Brain microvascular endothelial cell (primary cell): ENCODE results near the gene PLPPR1.

Experiments used
- DNase-seq: peaks from one replicate; pipeline ENCODE4 v3.0.0-alpha.2; 2020
- H3K27ac ChIP-seq: fragments of 250-450 bp; sonication (Bioruptor Pico); 2 replicates; pipeline ENCODE4 v1.5.1; 2020; ENCODE audit warnings: mild to moderate bottlenecking, moderate library complexity
- H3K27me3 ChIP-seq: fragments of 250-450 bp; sonication (Bioruptor Pico); replicated peaks from 2 replicates; pipeline ENCODE4 v1.5.1; 2020; ENCODE audit warnings: mild to moderate bottlenecking
- H3K36me3 ChIP-seq: fragments of 250-450 bp; sonication (Bioruptor Pico); replicated peaks from 2 replicates; pipeline ENCODE4 v1.5.1; 2020; ENCODE audit warnings: mild to moderate bottlenecking
- H3K4me3 ChIP-seq: 2 replicates; pipeline ENCODE4 v1.5.1; 2011; ENCODE audit warnings: low read depth, mild to moderate bottlenecking, control low read depth, low read length, moderate library complexity
- CTCF ChIP-seq: IDR thresholded peaks from 2 replicates; pipeline ENCODE4 v1.5.1; 2011; ENCODE audit warnings: low read depth, mild to moderate bottlenecking, moderate library complexity, low read length, control low read depth, inconsistent platforms; ENCODE audit errors: missing control alignments
- in situ Hi-C: cut with HindIII; loops from 2 replicates; pipeline ENCODE4 v1.10.0; 2017; ENCODE audit warnings: low sequenced_read_pairs, low pct_ligation_motif_present

The PLPPR1 gene

DNA sequence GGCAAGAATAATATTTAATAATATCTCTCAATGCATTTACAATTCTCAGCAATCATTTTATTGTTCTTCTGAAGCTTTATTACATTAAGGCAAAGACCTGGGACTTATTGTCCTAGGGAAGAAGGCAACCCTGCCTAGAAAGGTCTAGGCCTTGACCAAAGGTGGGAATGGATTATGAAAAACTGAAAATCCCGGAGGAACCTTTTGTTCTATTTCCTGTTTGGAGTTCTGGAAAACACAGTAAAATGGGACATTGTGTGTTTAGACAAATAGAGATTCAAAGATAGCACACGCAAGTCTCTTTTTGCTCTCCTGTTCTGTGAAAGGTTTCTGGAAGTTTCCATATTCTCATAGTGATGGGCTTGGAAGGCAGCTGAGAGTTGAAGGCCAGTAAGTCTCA lies 325.2 kb downstream of the PLPPR1 start:
- TF ChIP-seq CTCF: no peak
- Histone ChIP-seq H3K27me3 (no peaks in the 10 kb centered on the region), H3K4me3 (no peak overlapping the region), H3K27ac (no peak overlapping the region), H3K36me3 (no peaks in the 10 kb centered on the region)
- in situ Hi-C loops: no loop called here
- no peak for DNase-seq

DNA sequence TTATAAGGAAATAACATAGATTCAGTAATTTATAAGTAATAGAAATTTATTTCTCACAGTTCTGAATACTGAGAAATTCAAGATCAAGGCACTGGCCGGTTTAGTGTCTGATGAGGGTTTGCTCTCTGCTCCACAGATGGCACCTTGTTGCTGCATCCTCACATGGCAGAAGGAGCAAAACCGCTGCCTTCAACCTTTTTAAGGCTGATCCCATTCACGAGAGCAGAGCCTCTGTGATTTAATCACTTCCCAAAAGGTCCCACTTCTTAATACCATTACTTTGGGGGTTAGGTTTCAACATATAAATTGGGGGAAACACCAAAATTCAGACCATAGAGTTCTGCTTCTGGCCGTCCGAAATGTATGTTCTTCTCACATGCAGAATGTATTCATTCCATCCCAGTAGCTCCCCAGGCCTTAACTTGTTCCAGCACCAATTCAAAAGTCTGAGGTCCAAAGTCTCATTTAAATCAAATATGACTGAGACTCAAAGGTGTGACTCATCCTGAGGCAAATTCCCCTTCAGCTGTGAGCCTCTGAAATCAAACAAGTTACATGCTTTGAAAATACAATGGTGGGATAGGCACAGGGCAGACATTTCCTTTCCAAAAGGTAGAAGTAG lies 325.7 kb downstream of the PLPPR1 start:
- in situ Hi-C loops: no loop called here
- no peaks in the 10 kb centered on the region for H3K27me3 ChIP-seq
- no peak for TF ChIP-seq CTCF
- no peak overlapping the region for H3K4me3 ChIP-seq
- no peaks in the 10 kb centered on the region for H3K36me3 ChIP-seq
- no peak for DNase-seq
- H3K27ac ChIP-seq: no peak overlapping the region

DNA sequence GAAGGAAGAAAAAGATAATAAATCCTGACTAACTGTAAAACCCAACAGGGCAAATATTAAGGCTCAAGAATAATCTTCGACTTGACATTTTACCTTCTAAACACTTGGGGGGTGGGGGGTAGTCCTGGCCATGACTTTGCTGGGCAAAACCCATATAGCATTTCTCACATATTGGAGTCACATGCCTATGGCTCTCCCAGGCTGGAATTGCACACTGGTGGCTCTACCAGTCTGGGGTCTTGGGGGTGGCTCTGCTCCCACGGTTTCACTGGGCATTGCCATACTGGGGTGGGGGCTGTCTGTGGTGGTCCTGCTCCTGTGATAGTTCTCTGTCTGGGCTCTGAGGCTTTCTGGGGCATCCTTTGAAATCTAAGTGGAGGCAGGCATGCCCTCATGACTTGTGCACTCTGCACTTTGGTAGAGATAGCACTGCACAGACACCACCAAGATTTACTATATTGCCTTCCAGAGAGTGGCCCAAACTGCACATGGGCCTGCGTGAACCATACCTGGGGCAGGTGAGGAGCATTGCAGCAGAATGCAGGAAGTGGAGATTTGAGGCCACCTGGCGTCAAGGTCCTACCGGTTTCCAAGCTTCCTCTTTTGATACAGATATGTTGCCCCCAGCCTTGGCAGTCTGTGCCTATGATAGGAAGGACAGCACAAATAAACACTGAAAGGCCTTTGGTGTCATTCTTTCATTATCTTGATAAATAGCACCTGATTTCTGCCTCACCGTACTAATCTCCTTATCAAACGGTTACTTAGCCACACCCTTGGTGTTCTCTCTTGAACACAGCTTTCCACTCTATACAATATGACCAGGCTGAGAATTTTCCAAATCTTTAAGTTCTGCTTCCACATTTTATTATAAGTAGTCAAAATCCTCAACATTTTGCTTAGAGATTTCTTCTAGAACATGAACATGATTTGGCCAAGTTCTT lies 326.5 kb downstream of the PLPPR1 start:
- H3K36me3 ChIP-seq: no peaks in the 10 kb centered on the region
- no peak for DNase-seq
- no peak overlapping the region for H3K27ac ChIP-seq
- TF ChIP-seq CTCF: no peak
- H3K4me3 ChIP-seq: no peak overlapping the region
- in situ Hi-C loops: no loop called here
- no peaks in the 10 kb centered on the region for H3K27me3 ChIP-seq

DNA sequence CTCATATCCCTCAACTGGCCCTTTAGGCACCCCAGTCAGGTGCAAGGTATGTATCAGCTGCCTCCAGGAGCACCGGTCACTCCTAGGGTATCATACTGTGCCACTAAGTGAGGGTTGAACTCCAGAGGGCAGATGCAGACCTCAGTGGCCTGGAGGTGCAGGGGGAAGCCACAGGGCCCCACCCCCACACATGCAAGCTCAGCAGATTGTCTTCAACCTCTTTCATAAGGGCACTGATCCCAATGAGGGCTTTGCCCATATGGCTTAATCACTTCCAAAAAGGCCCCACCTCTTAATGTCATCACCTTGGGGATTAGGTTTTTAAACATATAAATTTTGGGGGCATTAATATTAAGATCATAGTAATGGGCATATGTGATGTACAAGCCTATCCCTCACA lies 328.1 kb downstream of the PLPPR1 start:
- Histone ChIP-seq H3K4me3 (no peak overlapping the region), H3K27me3 (no peaks in the 10 kb centered on the region), H3K36me3 (no peaks in the 10 kb centered on the region), H3K27ac (no peak overlapping the region)
- TF ChIP-seq CTCF: no peak
- in situ Hi-C loops: no loop called here
- DNase-seq: no peak

GRCh38 chr9:101359679-101360078 lies 331.2 kb downstream of the PLPPR1 start:
- Histone ChIP-seq H3K27ac (no peak overlapping the region), H3K36me3 (no peaks in the 10 kb centered on the region), H3K27me3 (no peaks in the 10 kb centered on the region), H3K4me3 (no peak overlapping the region)
- DNase-seq: no peak
- in situ Hi-C loops: no loop called here
- TF ChIP-seq CTCF: no peak
